ENCODE results near the gene LDB3. TPM values are rescaled to one million over a fixed set of nuclear protein-coding genes. Genes with fewer than 3 reads are reported as not detected.

The LDB3 gene
- polyA plus RNA-seq, 6 donors from 2014 or later = 0.24 TPM; not detected in 5

DNA sequence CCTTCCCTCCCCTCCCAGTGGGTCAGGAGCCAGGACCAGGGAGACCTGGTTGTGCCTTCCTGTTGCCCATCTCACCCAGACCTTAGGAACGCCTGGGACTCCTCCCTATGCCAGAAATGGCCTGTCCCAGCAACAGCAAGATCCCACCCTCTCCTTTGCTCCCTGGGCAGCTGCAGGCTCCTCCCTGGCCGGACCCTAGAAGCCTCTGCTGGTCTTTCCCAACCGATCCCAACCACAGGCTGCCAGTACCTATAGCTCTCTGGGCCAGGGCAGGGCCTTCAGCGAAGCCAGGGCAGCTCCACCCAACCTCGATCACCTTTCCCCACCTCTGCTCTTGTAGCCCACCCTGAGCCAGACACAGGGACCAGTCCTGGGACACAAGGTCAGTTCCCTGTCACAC lies 21.9 kb downstream of the LDB3 start:
- no peaks in the 10 kb centered on the region for H3K36me3 Mint-ChIP-seq
- DNase-seq (no peak), ATAC-seq (ENCODE audit: low read depth in 2 of 2) (no peak)
- H3K9me3 Mint-ChIP-seq = no peaks in the 10 kb centered on the region
- H3K4me3 Mint-ChIP-seq = no peak overlapping the region
- H3K27ac Mint-ChIP-seq = no peak overlapping the region
- H3K27me3 Mint-ChIP-seq = peaks cover 8 to 31% (median 21%) of the 10 kb centered on the region in 3 donors
- peaks cover 0 to 10% (median 0%) of the 10 kb centered on the region in 3 donors for H3K4me1 Mint-ChIP-seq

DNA sequence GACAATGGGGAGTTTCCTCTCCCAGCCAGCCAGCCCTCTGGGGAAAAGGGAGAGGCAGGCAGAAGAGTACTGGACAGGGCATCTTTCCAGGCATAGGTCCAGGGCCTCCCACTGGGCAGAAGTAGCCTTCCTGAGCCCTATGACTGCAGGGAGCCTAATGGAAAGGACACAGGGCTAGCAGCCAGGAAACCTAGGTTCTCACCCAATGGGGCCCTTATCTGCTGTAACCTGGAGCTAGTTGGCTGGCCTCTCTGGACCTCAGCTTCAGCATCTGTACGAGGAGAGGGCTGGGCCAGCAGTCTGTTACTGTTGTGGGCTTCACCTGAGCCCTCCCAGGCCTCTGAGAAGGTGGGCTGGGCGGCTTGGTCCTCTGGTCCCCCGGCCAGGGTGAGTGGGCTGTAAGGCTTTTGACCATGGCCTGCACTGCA lies 22.4 kb downstream of the LDB3 start:
- no peak for ATAC-seq (ENCODE audit: low read depth in 2 of 2)
- DNase-seq = no peak
- Mint-ChIP-seq H3K4me1 (peaks cover 0 to 10% (median 0%) of the 10 kb centered on the region in 3 donors), H3K27ac (no peak overlapping the region), H3K4me3 (no peak overlapping the region), H3K36me3 (no peaks in the 10 kb centered on the region), H3K27me3 (peaks cover 6 to 27% (median 18%) of the 10 kb centered on the region in 3 donors), H3K9me3 (no peaks in the 10 kb centered on the region)

DNA sequence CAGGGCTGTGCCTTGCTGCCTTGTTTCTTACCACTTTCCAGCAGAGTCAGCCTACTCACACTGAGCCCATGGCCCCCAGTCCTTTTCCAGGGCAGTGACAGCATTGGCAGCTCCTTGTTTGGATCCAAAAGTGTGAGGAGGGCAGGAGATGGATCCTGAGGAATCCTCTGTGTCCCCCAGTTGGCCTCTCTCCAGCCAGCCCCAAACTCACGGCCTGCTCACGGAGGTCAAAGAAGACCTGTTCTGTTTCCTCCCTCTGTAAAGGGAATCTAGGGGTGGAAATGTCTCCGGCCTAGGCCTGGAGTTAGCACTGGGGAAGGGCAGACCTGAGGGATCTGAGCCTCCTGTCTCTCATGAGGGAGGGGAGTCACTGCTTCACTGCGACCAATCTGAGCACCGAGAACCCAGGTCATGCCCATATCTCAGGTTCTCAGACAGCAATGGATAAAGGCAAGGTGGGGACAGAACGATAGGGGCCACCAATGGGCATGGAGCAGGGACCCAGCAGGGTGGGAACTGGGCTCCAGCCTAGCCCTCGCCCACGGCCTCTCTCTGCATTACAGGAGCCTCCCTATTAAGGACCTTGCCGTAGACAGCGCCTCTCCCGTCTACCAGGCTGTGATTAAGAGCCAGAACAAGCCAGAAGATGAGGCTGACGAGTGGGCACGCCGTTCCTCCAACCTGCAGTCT lies 23.2 kb downstream of the LDB3 start:
- H3K36me3 Mint-ChIP-seq = no peaks in the 10 kb centered on the region
- ATAC-seq (ENCODE audit: low read depth in 2 of 2) (no peak), DNase-seq (no peak)
- peaks cover 11 to 31% (median 21%) of the 10 kb centered on the region in 3 donors for H3K27me3 Mint-ChIP-seq
- no peak overlapping the region for H3K27ac Mint-ChIP-seq
- H3K4me3 Mint-ChIP-seq = peak overlapping the region in 1 of 8 donors; percentile 5
- H3K4me1 Mint-ChIP-seq = peaks cover 0 to 10% (median 0%) of the 10 kb centered on the region in 3 donors
- H3K9me3 Mint-ChIP-seq = no peaks in the 10 kb centered on the region

DNA sequence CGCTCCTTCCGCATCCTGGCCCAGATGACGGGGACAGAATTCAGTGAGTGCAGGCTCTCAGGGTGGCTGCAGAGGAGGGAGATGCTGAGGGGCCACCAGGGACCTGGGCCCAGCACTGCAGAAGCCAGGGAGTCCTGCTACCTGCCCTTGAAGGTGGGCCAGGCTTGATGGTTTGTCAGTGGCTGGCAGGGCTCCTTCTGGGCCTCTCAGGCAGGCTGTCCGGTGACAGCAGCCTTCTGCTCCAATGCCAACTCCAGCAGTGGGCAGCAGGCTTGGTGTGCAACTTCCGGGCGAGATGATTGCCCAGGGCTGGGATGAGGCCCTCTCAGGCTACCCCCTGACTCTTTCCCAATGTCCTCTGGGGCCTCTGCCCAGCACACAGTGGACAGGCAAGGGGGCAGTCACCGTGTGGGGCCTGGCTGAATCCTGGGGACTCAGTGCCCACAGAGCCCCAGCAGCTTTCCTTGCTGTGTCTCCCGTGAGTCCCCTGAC lies 23.8 kb downstream of the LDB3 start:
- Mint-ChIP-seq H3K27me3 (peaks cover 15 to 28% (median 21%) of the 10 kb centered on the region in 3 donors), H3K27ac (no peak overlapping the region), H3K36me3 (no peaks in the 10 kb centered on the region), H3K9me3 (no peaks in the 10 kb centered on the region), H3K4me1 (peaks cover 0 to 10% (median 0%) of the 10 kb centered on the region in 3 donors), H3K4me3 (no peak overlapping the region)
- no peak for DNase-seq
- no peak for ATAC-seq (ENCODE audit: low read depth in 2 of 2)

DNA sequence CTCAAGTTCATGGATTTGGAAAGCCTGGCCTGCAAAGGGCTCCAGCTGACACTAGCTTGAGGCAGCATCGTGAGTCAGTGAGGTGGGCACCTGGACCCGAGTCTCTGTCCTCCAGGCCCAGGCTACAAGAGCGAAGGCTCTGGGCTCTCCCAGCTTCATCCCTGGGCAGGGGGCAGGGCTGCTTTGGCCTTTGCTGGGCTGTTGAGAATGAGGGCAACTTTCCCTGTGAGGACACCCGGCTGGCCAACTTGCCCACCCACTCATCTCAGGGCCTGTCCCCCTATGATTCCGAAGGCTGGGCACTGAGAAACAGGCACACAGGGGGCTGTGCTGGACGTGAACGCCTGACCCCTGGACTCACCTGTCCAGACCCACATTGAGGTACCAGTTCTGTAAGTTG lies 24.4 kb downstream of the LDB3 start:
- Mint-ChIP-seq H3K36me3 (no peaks in the 10 kb centered on the region), H3K27me3 (peaks cover 15 to 26% (median 21%) of the 10 kb centered on the region in 3 donors), H3K27ac (no peak overlapping the region), H3K4me3 (no peak overlapping the region), H3K9me3 (no peaks in the 10 kb centered on the region), H3K4me1 (peaks cover 0 to 10% (median 0%) of the 10 kb centered on the region in 3 donors)
- ATAC-seq (ENCODE audit: low read depth in 2 of 2) (no peak), DNase-seq (no peak)

DNA sequence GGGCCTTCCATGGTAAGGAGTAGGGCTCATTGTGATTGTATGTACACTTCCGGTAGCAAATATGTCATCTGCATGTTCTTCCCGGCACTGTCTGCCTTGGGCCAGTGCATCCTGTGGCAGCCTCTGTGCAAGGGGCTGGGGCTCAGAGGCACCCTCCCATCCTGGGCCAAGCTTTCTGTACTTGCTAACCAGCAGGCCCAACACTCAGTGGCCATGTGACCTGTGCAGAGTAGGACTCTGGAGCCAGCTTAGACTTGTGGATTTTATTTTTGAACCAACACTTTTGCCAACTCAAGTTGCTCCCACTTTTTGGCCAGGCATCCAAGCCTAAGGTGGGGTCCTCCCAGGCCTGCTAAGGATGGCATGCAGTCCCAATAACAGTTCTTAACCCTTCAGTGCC lies 25.0 kb downstream of the LDB3 start:
- no peaks in the 10 kb centered on the region for H3K9me3 Mint-ChIP-seq

DNA sequence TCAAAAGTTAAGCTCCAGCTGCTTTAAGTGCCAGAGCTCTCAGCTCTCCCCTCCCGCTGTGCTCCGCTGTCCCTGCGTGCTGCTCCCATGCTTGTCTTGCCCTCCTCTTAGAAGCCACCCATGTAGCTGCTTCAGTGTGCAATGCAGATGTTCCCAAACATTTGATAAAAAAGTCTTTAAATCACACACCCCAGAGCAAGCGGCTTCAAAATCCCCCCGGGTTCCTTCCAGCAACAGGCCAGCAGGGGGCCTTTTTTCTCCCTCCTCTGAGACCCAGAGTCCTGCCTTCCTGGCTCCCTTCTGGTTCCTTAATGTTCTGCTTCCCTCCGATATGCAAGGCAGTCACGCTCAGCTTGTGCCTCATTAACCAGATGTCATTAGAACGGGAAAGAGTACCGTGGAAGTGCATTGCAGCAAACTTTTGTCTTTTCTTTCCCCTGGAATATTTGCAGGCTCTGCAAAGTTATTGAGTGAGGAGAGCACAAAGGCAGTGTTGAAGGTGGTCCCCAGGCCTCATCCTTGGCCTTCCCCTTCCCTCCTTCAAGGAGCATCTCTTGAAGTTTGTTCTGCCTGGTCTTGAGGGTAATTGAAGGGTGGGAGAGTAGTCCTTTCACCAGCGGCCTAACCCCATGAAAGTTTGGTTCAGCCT lies 25.5 kb downstream of the LDB3 start:
- ATAC-seq (ENCODE audit: low read depth in 2 of 2) (peak in 1 of 2 donors; percentile 47), DNase-seq (no peak)

More for the DNA sequence above, 25.0 kb downstream of the LDB3 start:
- H3K36me3 Mint-ChIP-seq = no peaks in the 10 kb centered on the region
- DNase-seq (no peak), ATAC-seq (ENCODE audit: low read depth in 2 of 2) (no peak)
- H3K27me3 Mint-ChIP-seq = peaks cover 15 to 26% (median 21%) of the 10 kb centered on the region in 3 donors
- H3K27ac Mint-ChIP-seq = peak overlapping the region in 1 of 6 donors; percentile 63
- no peak overlapping the region for H3K4me3 Mint-ChIP-seq
- peaks cover 0 to 10% (median 0%) of the 10 kb centered on the region in 3 donors for H3K4me1 Mint-ChIP-seq

DNA sequence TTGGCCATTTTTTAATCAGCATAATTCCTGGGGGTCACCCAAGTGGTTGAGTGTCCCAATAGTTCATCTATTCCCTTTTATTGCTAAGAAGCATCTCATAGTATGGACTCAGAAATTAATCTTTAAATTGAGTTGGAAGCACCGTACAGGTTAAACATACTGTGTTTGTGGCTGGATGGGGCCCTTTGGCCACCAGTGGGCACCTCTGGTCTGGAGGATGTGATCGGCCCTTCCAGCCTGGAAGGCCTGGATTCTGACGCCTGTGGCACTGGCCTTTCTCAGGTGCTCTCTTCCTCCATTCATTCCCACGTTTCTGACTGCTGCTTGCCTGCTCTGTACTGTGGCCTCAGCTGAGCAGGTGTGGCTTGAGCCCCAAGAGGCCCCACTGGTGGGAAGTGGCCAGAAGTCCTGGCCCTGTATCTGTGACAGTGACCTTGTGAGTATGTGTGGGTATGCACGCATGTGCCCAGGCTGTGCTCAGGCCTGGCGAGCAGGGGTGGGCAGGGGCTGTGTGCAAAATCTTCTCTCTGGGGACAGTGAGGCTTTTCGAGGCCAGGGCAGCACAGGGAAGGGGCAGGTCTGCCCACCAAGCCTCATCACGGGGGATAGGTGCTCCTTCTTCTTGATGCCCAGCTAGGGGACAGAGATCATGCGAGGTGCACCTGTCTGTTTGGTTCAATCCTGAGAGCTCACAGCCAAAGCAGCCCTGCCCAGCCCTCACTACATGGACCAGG lies 30.1 kb downstream of the LDB3 start:
- no peaks in the 10 kb centered on the region for H3K9me3 Mint-ChIP-seq
- H3K27me3 Mint-ChIP-seq = peaks cover 20 to 31% (median 23%) of the 10 kb centered on the region in 3 donors
- ATAC-seq (ENCODE audit: low read depth in 2 of 2) = no peak
- H3K4me1 Mint-ChIP-seq = no peaks in the 10 kb centered on the region
- H3K36me3 Mint-ChIP-seq = no peaks in the 10 kb centered on the region
- DNase-seq = no peak
- H3K27ac Mint-ChIP-seq = no peak overlapping the region
- no peak overlapping the region for H3K4me3 Mint-ChIP-seq

More for the DNA sequence above, 25.5 kb downstream of the LDB3 start:
- H3K27me3 Mint-ChIP-seq = peaks cover 15 to 26% (median 17%) of the 10 kb centered on the region in 3 donors
- H3K27ac Mint-ChIP-seq = no peak overlapping the region
- H3K9me3 Mint-ChIP-seq = no peaks in the 10 kb centered on the region
- H3K4me1 Mint-ChIP-seq = peaks cover 0 to 4% (median 0%) of the 10 kb centered on the region in 3 donors
- H3K36me3 Mint-ChIP-seq = no peaks in the 10 kb centered on the region
- no peak overlapping the region for H3K4me3 Mint-ChIP-seq

DNA sequence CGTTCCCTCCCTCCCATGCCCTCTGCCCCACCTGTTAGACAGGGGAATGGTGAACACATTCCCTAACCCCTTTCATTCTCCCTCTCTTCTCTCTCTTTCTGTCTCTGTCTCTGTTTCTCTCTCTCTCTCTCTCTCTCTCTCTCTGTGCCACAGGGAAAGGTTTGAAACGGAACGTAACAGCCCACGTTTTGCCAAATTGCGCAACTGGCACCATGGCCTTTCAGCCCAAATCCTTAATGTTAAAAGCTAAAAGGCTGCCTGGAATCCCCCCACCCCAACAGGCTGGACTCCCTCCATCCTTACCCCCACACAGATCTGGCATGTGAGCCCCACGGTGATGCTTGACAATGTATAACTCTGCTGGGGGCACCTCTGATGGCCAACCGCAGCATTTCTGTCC lies 30.8 kb downstream of the LDB3 start:
- Mint-ChIP-seq H3K9me3 (no peaks in the 10 kb centered on the region), H3K27ac (no peak overlapping the region), H3K36me3 (no peaks in the 10 kb centered on the region), H3K4me3 (no peak overlapping the region), H3K4me1 (no peaks in the 10 kb centered on the region), H3K27me3 (peaks cover 18 to 25% (median 20%) of the 10 kb centered on the region in 3 donors)
- DNase-seq = no peak
- no peak for ATAC-seq (ENCODE audit: low read depth in 2 of 2)

DNA sequence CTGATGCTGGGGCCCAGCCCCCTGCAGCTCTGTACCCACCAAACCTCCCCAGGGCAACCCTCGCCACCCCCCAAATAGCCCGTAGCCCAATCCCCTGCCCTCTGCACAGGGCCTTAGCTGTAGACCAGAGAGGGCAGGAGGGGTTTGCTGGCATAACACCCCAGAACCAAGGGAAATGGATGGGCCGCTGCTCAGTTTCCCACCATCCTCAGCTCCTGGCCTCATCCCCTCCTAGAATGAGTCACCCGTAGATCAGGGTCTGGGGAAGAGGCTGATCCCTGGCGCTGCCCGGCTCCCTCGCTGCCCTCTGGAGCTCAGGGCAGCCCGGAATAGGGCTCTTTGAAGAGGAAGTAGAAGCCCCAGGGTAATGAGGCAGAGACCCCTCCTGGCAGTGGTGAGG lies 31.2 kb downstream of the LDB3 start:
- no peaks in the 10 kb centered on the region for H3K9me3 Mint-ChIP-seq
- H3K4me3 Mint-ChIP-seq = peak overlapping the region in 1 of 8 donors; percentile 48
- H3K36me3 Mint-ChIP-seq = no peaks in the 10 kb centered on the region
- ATAC-seq (ENCODE audit: low read depth in 2 of 2) = no peak
- H3K27ac Mint-ChIP-seq = peak overlapping the region in 1 of 6 donors; percentile 31
- no peak for DNase-seq
- no peaks in the 10 kb centered on the region for H3K4me1 Mint-ChIP-seq
- peaks cover 17 to 24% (median 20%) of the 10 kb centered on the region in 3 donors for H3K27me3 Mint-ChIP-seq

DNA sequence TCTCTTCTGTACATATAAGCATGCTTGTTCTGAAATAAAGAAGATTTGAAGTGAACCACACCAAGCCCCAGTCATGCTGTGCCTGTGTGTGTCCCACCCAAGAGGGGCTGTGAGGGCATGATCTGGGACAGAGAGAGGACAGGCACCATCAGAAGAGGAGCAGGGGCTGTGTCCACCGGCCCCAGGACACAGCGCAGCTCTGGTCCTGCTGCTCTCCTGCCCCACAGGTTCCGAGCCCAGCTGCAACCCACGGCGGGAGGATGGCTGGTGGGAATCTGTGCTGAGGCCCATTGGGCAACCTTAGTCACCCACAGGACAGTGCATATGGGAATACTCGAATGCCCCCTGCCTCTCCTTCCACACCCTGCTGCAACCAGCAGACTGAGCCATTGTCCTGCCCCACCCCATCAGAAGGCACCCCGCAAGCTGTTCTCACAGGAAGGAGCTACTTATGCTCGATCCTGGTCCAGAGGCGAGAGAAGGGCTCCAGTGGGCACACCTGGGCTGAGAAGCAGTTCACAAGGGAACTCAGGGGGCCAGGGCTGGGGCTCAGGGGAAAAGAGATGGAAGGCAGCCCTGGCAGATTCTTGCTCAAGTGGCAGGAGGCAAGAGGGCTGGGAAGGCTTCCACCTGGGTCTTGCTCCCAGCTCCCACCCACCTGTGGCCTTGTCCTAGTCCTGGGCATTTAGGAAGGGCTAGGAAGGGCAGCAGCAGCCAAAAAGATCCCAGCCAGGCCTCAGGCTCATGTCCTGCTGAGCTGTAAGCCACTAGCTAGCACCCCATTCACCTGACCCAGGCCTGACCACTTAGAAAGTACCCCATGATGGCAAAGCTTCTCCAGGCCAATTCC lies 31.9 kb downstream of the LDB3 start:
- H3K27ac Mint-ChIP-seq = peak overlapping the region in 2 of 6 donors; percentile 31 to 35
- no peaks in the 10 kb centered on the region for H3K36me3 Mint-ChIP-seq
- DNase-seq = no peak
- ATAC-seq (ENCODE audit: low read depth in 2 of 2) = no peak
- H3K4me1 Mint-ChIP-seq = no peaks in the 10 kb centered on the region
- peaks cover 13 to 20% (median 18%) of the 10 kb centered on the region in 3 donors for H3K27me3 Mint-ChIP-seq
- H3K4me3 Mint-ChIP-seq = no peak overlapping the region
- H3K9me3 Mint-ChIP-seq = no peaks in the 10 kb centered on the region

DNA sequence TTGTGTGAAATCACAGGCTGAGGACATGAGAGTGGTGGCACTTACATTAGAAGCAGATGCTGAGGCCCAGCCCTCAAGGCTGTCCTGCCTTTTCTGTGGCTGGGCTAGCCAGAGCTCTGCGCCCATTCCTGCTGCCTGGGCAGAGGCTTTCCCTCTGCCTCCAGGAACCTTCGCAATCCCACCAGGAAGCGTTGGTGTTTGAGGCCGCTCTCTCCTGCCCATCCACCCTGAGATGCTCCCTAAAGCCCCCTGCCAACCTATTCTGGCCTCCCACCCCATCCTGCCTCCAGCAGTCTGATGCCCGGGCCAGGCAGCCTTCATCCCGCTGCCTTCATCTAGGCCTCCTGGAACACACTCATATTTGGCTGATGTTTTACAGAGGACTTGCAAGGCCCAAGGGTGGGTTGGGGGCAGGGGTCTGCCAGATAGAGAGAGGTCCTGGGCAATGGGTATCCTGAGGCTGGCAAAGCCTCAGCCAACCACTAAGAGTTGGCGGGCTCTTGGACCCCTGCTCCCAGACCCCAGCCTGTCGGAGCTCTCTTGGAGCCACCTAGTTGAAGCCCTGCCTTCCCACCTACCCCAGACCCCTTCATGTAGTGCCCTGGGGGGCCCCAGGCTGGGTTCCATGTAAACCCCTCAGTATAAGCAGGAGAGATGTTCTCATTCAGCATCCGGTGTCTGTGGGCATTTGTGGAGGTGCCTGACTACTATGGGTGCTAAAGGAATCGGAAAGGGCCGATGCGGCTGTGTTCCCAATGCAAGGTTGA lies 32.7 kb downstream of the LDB3 start:
- Mint-ChIP-seq H3K4me1 (no peaks in the 10 kb centered on the region), H3K27ac (peak overlapping the region in 2 of 6 donors; percentile 27 to 70), H3K27me3 (peaks cover 10 to 17% (median 14%) of the 10 kb centered on the region in 3 donors), H3K9me3 (no peaks in the 10 kb centered on the region), H3K36me3 (no peaks in the 10 kb centered on the region), H3K4me3 (no peak overlapping the region)
- DNase-seq (no peak), ATAC-seq (ENCODE audit: low read depth in 2 of 2) (no peak)

All from naive B cell (primary cell).